Measurements from ENCODE around the gene CBX1. TPM values are rescaled to one million over a fixed set of nuclear protein-coding genes. Genes with fewer than 3 reads are reported as not detected.

Gene CBX1
- total RNA-seq, 1 donor from 2014 or later = 49.5 TPM

DNA sequence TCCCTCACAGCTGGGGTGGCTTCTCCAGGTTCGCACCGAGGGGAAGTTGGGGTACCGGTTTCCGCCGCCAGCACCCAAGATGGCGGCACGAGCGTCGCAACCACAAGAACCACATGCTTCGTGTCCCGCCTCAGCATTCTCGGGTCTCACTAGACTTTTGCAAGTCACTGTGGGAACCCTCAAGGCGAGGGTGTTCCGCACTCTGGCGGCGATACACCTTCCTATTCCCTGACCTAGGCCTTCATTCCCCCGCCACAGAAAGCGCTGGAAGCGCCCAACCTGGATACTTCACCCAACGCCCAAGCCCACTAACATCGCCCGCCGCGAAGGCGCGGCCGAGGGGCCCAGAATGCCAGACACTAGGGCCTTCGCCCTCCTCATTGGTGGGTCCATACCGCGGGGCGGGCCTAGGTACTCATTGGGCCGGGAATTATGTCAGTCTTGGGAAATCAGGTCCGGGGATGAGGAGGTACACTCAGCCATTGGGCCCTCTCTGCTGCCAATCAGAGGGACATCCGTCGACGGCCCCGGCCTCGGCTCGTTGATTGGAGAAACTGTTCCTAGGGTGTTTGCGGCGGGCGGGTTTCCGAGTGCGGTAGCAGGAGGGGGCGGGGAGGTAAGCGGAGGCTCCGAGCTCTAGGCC lies 53.4 kb downstream of the CBX1 start, which contains the start of gene NFE2L1:
NFE2L1 (plus strand) TSS at position 619 of the 643 bp plus-strand sequence. CDS start 2,760 bp downstream, outside the sequence.
- no peaks in the 10 kb centered on the region for H3K9me3 Mint-ChIP-seq
- no peaks in the 10 kb centered on the region for H3K27me3 Mint-ChIP-seq
- peak; percentile 94 for ATAC-seq (ENCODE audit: low read depth)
- TF ChIP-seq, protein P1, sequence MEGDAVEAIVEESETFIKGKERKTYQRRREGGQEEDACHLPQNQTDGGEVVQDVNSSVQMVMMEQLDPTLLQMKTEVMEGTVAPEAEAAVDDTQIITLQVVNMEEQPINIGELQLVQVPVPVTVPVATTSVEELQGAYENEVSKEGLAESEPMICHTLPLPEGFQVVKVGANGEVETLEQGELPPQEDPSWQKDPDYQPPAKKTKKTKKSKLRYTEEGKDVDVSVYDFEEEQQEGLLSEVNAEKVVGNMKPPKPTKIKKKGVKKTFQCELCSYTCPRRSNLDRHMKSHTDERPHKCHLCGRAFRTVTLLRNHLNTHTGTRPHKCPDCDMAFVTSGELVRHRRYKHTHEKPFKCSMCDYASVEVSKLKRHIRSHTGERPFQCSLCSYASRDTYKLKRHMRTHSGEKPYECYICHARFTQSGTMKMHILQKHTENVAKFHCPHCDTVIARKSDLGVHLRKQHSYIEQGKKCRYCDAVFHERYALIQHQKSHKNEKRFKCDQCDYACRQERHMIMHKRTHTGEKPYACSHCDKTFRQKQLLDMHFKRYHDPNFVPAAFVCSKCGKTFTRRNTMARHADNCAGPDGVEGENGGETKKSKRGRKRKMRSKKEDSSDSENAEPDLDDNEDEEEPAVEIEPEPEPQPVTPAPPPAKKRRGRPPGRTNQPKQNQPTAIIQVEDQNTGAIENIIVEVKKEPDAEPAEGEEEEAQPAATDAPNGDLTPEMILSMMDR (IDR thresholded peaks at IDR 0.05) = no peak
- peaks cover 45% of the 10 kb centered on the region for H3K36me3 Mint-ChIP-seq (ENCODE audit: low read depth)
- H3K27ac Mint-ChIP-seq = peak within 1 kb of the TSS; percentile 100
- peak within 1 kb of the TSS; percentile 97 for H3K4me3 Mint-ChIP-seq
- peak; percentile 89 for DNase-seq
- intact Hi-C loops (cut with micrococcal nuclease) = loop anchor here (1.0 to 5.0 kb wide), 9 partner anchors 11 to 1144 kb away; partner anchors contain the start of genes ATP5MC1, CBX1, COPZ2 and PNPO
- H3K4me1 Mint-ChIP-seq = peaks cover 62% of the 10 kb centered on the region
- ChIA-PET POLR2A (interaction anchor here (0.6 to 4.8 kb wide), 27 partner anchors 9 to 861 kb away, joined by 3 to 83 read pairs (median 5); partner anchors contain the start of genes ATP5MC1, CBX1, CDK5RAP3 and COPZ2), CTCF (interaction anchor here (1.2 to 3.5 kb wide), 5 partner anchors 11 to 65 kb away, joined by 3 to 10 read pairs (median 8); no protein-coding TSS in a partner anchor)

DNA sequence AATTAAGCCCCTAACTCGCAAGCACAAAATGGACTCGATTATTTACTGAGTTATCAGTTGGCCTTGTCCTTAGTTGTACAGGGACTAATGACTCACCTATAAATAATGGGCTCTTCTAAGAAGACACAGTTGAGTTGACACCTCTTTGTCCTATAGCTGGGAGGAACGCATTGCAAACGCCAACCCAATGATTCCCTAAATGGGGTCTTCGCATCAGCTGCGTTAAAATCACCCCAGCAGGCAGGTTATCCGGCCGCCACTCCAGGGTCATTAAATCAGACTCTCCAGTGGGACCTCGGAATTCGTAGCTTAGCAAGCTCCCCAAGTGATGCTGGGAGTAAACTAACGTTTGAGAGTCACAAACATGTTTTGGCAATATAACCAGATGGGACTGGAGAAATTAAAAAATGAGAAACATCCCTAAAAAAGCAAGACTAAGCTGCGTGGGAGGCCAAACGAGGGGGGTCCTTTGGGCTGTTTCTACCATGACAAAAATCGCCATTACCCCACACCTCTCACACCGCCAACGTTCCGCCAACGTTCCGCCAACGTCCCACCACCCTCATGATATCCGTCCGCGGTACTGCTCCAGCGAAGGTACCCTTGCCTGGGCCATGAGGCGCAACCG lies 54.1 kb downstream of the CBX1 start:
- DNase-seq (no peak), ATAC-seq (ENCODE audit: low read depth) (no peak)
- Mint-ChIP-seq H3K36me3 (ENCODE audit: low read depth) (peaks cover 39% of the 10 kb centered on the region), H3K27me3 (no peaks in the 10 kb centered on the region), H3K4me3 (peak overlapping the region; percentile 97), H3K4me1 (peaks cover 56% of the 10 kb centered on the region), H3K9me3 (no peaks in the 10 kb centered on the region), H3K27ac (peak overlapping the region; percentile 100)
- ChIA-PET POLR2A (interaction anchor here (0.6 to 4.8 kb wide), 16 partner anchors 8 to 845 kb away, joined by 3 to 83 read pairs (median 8); partner anchors contain the start of genes ATP5MC1, CBX1, COPZ2 and PNPO), CTCF (interaction anchor here (1.7 to 3.5 kb wide), 3 partner anchors 11 to 22 kb away, joined by 8 to 10 read pairs (median 10); no protein-coding TSS in a partner anchor)
- intact Hi-C loops (cut with micrococcal nuclease) = loop anchor here (1.0 to 5.0 kb wide), 2 partner anchors 27 to 1145 kb away; no protein-coding TSS in a partner anchor
- TF ChIP-seq, protein P1 (IDR thresholded peaks at IDR 0.05) = no peak

DNA sequence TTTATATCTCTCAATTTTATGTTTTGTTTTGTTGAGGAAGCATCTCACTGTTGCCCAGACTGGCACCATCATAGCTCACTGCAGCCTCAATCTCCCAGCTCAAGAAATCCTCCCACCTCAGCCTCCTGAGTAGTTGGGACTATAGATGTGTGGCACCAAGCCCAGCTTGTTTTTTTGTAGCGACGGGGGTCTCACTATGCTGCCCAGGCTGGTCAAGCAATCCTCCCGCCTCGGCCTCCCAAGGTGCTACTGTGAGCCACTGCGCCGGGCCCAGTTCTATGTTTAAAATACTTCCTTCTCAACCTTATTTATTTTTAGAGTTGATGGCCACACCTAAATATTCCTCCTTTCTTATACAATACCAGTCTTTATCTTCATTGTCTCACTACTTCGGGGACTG lies 55.0 kb downstream of the CBX1 start:
- peaks cover 47% of the 10 kb centered on the region for H3K4me1 Mint-ChIP-seq
- H3K9me3 Mint-ChIP-seq = no peaks in the 10 kb centered on the region
- intact Hi-C loops (cut with micrococcal nuclease) = loop anchor here (5.0 kb wide), 1 partner anchor 1146 kb away; no protein-coding TSS in a partner anchor
- ChIA-PET POLR2A (interaction anchor here (1.3 to 4.8 kb wide), 6 partner anchors 12 to 66 kb away, joined by 4 to 83 read pairs (median 36); partner anchors contain the start of gene SNX11), CTCF (no interaction called here)
- H3K27me3 Mint-ChIP-seq = no peaks in the 10 kb centered on the region
- H3K4me3 Mint-ChIP-seq = peak overlapping the region; percentile 97
- ATAC-seq (ENCODE audit: low read depth) (no peak), DNase-seq (no peak)
- peaks cover 30% of the 10 kb centered on the region for H3K36me3 Mint-ChIP-seq (ENCODE audit: low read depth)
- peak overlapping the region; percentile 100 for H3K27ac Mint-ChIP-seq
- TF ChIP-seq, protein P1 (IDR thresholded peaks at IDR 0.05) = no peak

DNA sequence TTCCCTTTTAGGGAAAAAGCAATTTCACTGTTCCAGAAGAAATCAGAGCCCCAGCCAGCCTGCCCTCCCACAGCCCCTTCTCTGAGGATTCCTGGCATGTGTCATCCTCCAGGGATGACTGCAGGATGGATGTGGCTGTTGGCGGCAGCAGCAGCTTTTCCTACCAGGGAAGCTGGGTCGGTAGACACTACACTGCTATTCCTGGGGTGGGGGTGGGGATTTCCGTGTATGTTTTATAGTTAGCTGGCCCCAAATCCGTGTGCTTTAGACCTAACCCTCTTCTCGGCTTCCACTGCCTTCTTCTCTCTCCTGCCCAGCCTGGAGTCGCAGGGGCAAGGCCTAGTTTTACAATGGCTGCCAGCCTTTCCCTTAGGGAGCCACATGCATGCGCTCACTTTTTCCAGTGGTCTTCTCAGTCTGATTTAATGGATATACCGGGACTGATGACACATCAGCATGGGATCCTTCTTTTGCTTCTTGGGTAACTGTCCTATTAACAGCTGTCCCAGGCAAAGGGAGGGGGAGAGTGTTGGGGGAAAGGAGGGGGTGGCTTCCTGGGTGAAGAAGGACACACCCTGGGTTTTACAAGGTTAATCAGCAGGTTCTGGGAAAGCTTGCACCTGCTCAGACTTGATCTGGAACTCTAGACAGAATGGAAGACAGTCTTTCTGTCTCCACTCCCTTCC lies 55.8 kb downstream of the CBX1 start:
- no peaks in the 10 kb centered on the region for H3K9me3 Mint-ChIP-seq
- H3K27me3 Mint-ChIP-seq = no peaks in the 10 kb centered on the region
- peaks cover 21% of the 10 kb centered on the region for H3K36me3 Mint-ChIP-seq (ENCODE audit: low read depth)
- intact Hi-C loops (cut with micrococcal nuclease) = loop anchor here (5.0 kb wide), 1 partner anchor 1147 kb away; no protein-coding TSS in a partner anchor
- ATAC-seq (ENCODE audit: low read depth) (no peak), DNase-seq (no peak)
- H3K4me1 Mint-ChIP-seq = peaks cover 38% of the 10 kb centered on the region
- TF ChIP-seq, protein P1 (IDR thresholded peaks at IDR 0.05) = no peak
- no peak overlapping the region for H3K27ac Mint-ChIP-seq
- POLR2A ChIA-PET = interaction anchor here (1.1 to 4.8 kb wide), 3 partner anchors 13 to 22 kb away, joined by 4 to 83 read pairs (median 4); no protein-coding TSS in a partner anchor
- H3K4me3 Mint-ChIP-seq = no peak overlapping the region
- CTCF ChIA-PET = no interaction called here
